ENCODE results near the gene NPAP1.
"Not testable (repeated sequence)": the region's sequence is repeated elsewhere in the genome, so short reads cannot be mapped to it uniquely, and the experiment has no call there.

The NPAP1 gene

GRCh38 chr15:24675332-24676144 is at the start of gene NPAP1:
Gene NPAP1, plus strand, starts transcription at chr15:24675775. Its CDS starts 93 bp downstream, at chr15:24675868.
- no peaks in the 10 kb centered on the region for H3K36me3 ChIP-seq (ENCODE audit: control insufficient read depth in 1 of 2, insufficient read depth in 2 of 2, low read length in 2 of 2)
- H3K27me3 ChIP-seq (ENCODE audit: control insufficient read depth in 1 of 2, insufficient read depth in 2 of 2, low read length in 2 of 2), result no peaks in the 10 kb centered on the region
- no peak within 1 kb of the TSS for H3K9ac ChIP-seq (ENCODE audit: low read depth in 1 of 2, low read length in 2 of 2)
- no peak within 1 kb of the TSS for H3K4me3 ChIP-seq (ENCODE audit: low read depth in 1 of 2, low read length in 2 of 2)
- H3K9me3 ChIP-seq (ENCODE audit: control insufficient read depth in 1 of 2, low read length in 2 of 2), result peaks cover 30 to 31% of the 10 kb centered on the region in 2 donors
- H3K27ac ChIP-seq (ENCODE audit: low read depth, low read length), result no peak within 1 kb of the TSS
- H3K4me1 ChIP-seq (ENCODE audit: control insufficient read depth in 1 of 2, insufficient read depth in 2 of 2, low read length in 2 of 2), result no peaks in the 10 kb centered on the region

GRCh38 chr15:24627443-24627842 is 48.1 kb upstream of the NPAP1 start:
- H3K9me3 ChIP-seq (ENCODE audit: control insufficient read depth in 1 of 2, low read length in 2 of 2), result peaks cover 33 to 41% of the 10 kb centered on the region in 2 donors
- H3K9ac ChIP-seq (ENCODE audit: low read depth in 1 of 2, low read length in 2 of 2), result no peak overlapping the region
- no peak overlapping the region for H3K27ac ChIP-seq (ENCODE audit: low read depth, low read length)
- H3K36me3 ChIP-seq (ENCODE audit: control insufficient read depth in 1 of 2, insufficient read depth in 2 of 2, low read length in 2 of 2), result no peaks in the 10 kb centered on the region
- H3K4me3 ChIP-seq (ENCODE audit: low read depth in 1 of 2, low read length in 2 of 2), result no peak overlapping the region
- H3K4me1 ChIP-seq (ENCODE audit: control insufficient read depth in 1 of 2, insufficient read depth in 2 of 2, low read length in 2 of 2), result no peaks in the 10 kb centered on the region
- H3K27me3 ChIP-seq (ENCODE audit: control insufficient read depth in 1 of 2, insufficient read depth in 2 of 2, low read length in 2 of 2), result no peaks in the 10 kb centered on the region

GRCh38 chr15:24633082-24633481 is 42.5 kb upstream of the NPAP1 start:
- Histone ChIP-seq H3K9ac (ENCODE audit: low read depth in 1 of 2, low read length in 2 of 2) (no peak overlapping the region), H3K9me3 (ENCODE audit: control insufficient read depth in 1 of 2, low read length in 2 of 2) (peaks cover 24 to 32% of the 10 kb centered on the region in 2 donors)

GRCh38 chr15:24639412-24639811 is 36.2 kb upstream of the NPAP1 start:
- H3K4me1 ChIP-seq (ENCODE audit: control insufficient read depth in 1 of 2, insufficient read depth in 2 of 2, low read length in 2 of 2); H3K9ac ChIP-seq (ENCODE audit: low read depth in 1 of 2, low read length in 2 of 2); H3K27ac ChIP-seq (ENCODE audit: low read depth, low read length); H3K36me3 ChIP-seq (ENCODE audit: control insufficient read depth in 1 of 2, insufficient read depth in 2 of 2, low read length in 2 of 2); H3K27me3 ChIP-seq (ENCODE audit: control insufficient read depth in 1 of 2, insufficient read depth in 2 of 2, low read length in 2 of 2); H3K4me3 ChIP-seq (ENCODE audit: low read depth in 1 of 2, low read length in 2 of 2): not testable (repeated sequence)
- peaks cover 14% of the 10 kb centered on the region in 2 donors for H3K9me3 ChIP-seq (ENCODE audit: control insufficient read depth in 1 of 2, low read length in 2 of 2)

More at GRCh38 chr15:24633082-24633481, 42.5 kb upstream of the NPAP1 start:
- H3K27ac ChIP-seq (ENCODE audit: low read depth, low read length), result no peak overlapping the region
- H3K4me1 ChIP-seq (ENCODE audit: control insufficient read depth in 1 of 2, insufficient read depth in 2 of 2, low read length in 2 of 2), result no peaks in the 10 kb centered on the region
- no peaks in the 10 kb centered on the region for H3K36me3 ChIP-seq (ENCODE audit: control insufficient read depth in 1 of 2, insufficient read depth in 2 of 2, low read length in 2 of 2)
- no peak overlapping the region for H3K4me3 ChIP-seq (ENCODE audit: low read depth in 1 of 2, low read length in 2 of 2)
- H3K27me3 ChIP-seq (ENCODE audit: control insufficient read depth in 1 of 2, insufficient read depth in 2 of 2, low read length in 2 of 2), result no peaks in the 10 kb centered on the region

GRCh38 chr15:24645627-24646026 is 29.9 kb upstream of the NPAP1 start:
- H3K4me1 ChIP-seq (ENCODE audit: control insufficient read depth in 1 of 2, insufficient read depth in 2 of 2, low read length in 2 of 2), result no peaks in the 10 kb centered on the region
- H3K36me3 ChIP-seq (ENCODE audit: control insufficient read depth in 1 of 2, insufficient read depth in 2 of 2, low read length in 2 of 2), result no peaks in the 10 kb centered on the region
- no peak overlapping the region for H3K27ac ChIP-seq (ENCODE audit: low read depth, low read length)
- no peak overlapping the region for H3K4me3 ChIP-seq (ENCODE audit: low read depth in 1 of 2, low read length in 2 of 2)
- H3K27me3 ChIP-seq (ENCODE audit: control insufficient read depth in 1 of 2, insufficient read depth in 2 of 2, low read length in 2 of 2), result no peaks in the 10 kb centered on the region
- no peak overlapping the region for H3K9ac ChIP-seq (ENCODE audit: low read depth in 1 of 2, low read length in 2 of 2)
- H3K9me3 ChIP-seq (ENCODE audit: control insufficient read depth in 1 of 2, low read length in 2 of 2), result peaks cover 7 to 14% of the 10 kb centered on the region in 2 donors

GRCh38 chr15:24659622-24660021 is 16.0 kb upstream of the NPAP1 start:
- Histone ChIP-seq H3K9me3 (ENCODE audit: control insufficient read depth in 1 of 2, low read length in 2 of 2) (peaks cover 4 to 10% of the 10 kb centered on the region in 2 donors), H3K9ac (ENCODE audit: low read depth in 1 of 2, low read length in 2 of 2) (no peak overlapping the region), H3K27me3 (ENCODE audit: control insufficient read depth in 1 of 2, insufficient read depth in 2 of 2, low read length in 2 of 2) (no peaks in the 10 kb centered on the region), H3K4me3 (ENCODE audit: low read depth in 1 of 2, low read length in 2 of 2) (no peak overlapping the region), H3K4me1 (ENCODE audit: control insufficient read depth in 1 of 2, insufficient read depth in 2 of 2, low read length in 2 of 2) (no peaks in the 10 kb centered on the region), H3K27ac (ENCODE audit: low read depth, low read length) (no peak overlapping the region), H3K36me3 (ENCODE audit: control insufficient read depth in 1 of 2, insufficient read depth in 2 of 2, low read length in 2 of 2) (no peaks in the 10 kb centered on the region)

GRCh38 chr15:24662991-24663390 is 12.6 kb upstream of the NPAP1 start:
- Histone ChIP-seq H3K9ac (ENCODE audit: low read depth in 1 of 2, low read length in 2 of 2) (no peak overlapping the region), H3K27me3 (ENCODE audit: control insufficient read depth in 1 of 2, insufficient read depth in 2 of 2, low read length in 2 of 2) (no peaks in the 10 kb centered on the region), H3K9me3 (ENCODE audit: control insufficient read depth in 1 of 2, low read length in 2 of 2) (peaks cover 4 to 9% of the 10 kb centered on the region in 2 donors), H3K36me3 (ENCODE audit: control insufficient read depth in 1 of 2, insufficient read depth in 2 of 2, low read length in 2 of 2) (no peaks in the 10 kb centered on the region), H3K27ac (ENCODE audit: low read depth, low read length) (no peak overlapping the region), H3K4me3 (ENCODE audit: low read depth in 1 of 2, low read length in 2 of 2) (no peak overlapping the region), H3K4me1 (ENCODE audit: control insufficient read depth in 1 of 2, insufficient read depth in 2 of 2, low read length in 2 of 2) (no peaks in the 10 kb centered on the region)

GRCh38 chr15:24676431-24676830 is 856 bp downstream of the NPAP1 start:
- Histone ChIP-seq H3K4me1 (ENCODE audit: control insufficient read depth in 1 of 2, insufficient read depth in 2 of 2, low read length in 2 of 2) (no peaks in the 10 kb centered on the region), H3K9ac (ENCODE audit: low read depth in 1 of 2, low read length in 2 of 2) (no peak overlapping the region), H3K36me3 (ENCODE audit: control insufficient read depth in 1 of 2, insufficient read depth in 2 of 2, low read length in 2 of 2) (no peaks in the 10 kb centered on the region), H3K27ac (ENCODE audit: low read depth, low read length) (no peak overlapping the region), H3K4me3 (ENCODE audit: low read depth in 1 of 2, low read length in 2 of 2) (no peak overlapping the region), H3K9me3 (ENCODE audit: control insufficient read depth in 1 of 2, low read length in 2 of 2) (peaks cover 27 to 31% of the 10 kb centered on the region in 2 donors), H3K27me3 (ENCODE audit: control insufficient read depth in 1 of 2, insufficient read depth in 2 of 2, low read length in 2 of 2) (no peaks in the 10 kb centered on the region)

- H3K4me1 ChIP-seq (ENCODE audit: control insufficient read depth in 1 of 2, insufficient read depth in 2 of 2, low read length in 2 of 2), result no peaks in the 10 kb centered on the region
- no peaks in the 10 kb centered on the region for H3K27me3 ChIP-seq (ENCODE audit: control insufficient read depth in 1 of 2, insufficient read depth in 2 of 2, low read length in 2 of 2)
- no peak overlapping the region for H3K4me3 ChIP-seq (ENCODE audit: low read depth in 1 of 2, low read length in 2 of 2)
- H3K9ac ChIP-seq (ENCODE audit: low read depth in 1 of 2, low read length in 2 of 2), result no peak overlapping the region
- no peak overlapping the region for H3K27ac ChIP-seq (ENCODE audit: low read depth, low read length)
- no peaks in the 10 kb centered on the region for H3K36me3 ChIP-seq (ENCODE audit: control insufficient read depth in 1 of 2, insufficient read depth in 2 of 2, low read length in 2 of 2)
- H3K9me3 ChIP-seq (ENCODE audit: control insufficient read depth in 1 of 2, low read length in 2 of 2), result peaks cover 27 to 28% of the 10 kb centered on the region in 2 donors
Measured at GRCh38 chr15:24678485-24678884, 2.9 kb downstream of the NPAP1 start.

GRCh38 chr15:24682002-24682401 is 6.4 kb downstream of the NPAP1 start:
- Histone ChIP-seq H3K27me3 (ENCODE audit: control insufficient read depth in 1 of 2, insufficient read depth in 2 of 2, low read length in 2 of 2) (no peaks in the 10 kb centered on the region), H3K27ac (ENCODE audit: low read depth, low read length) (no peak overlapping the region)

More at GRCh38 chr15:24682002-24682401, 6.4 kb downstream of the NPAP1 start:
- no peak overlapping the region for H3K4me3 ChIP-seq (ENCODE audit: low read depth in 1 of 2, low read length in 2 of 2)
- H3K9ac ChIP-seq (ENCODE audit: low read depth in 1 of 2, low read length in 2 of 2), result no peak overlapping the region
- H3K9me3 ChIP-seq (ENCODE audit: control insufficient read depth in 1 of 2, low read length in 2 of 2), result peaks cover 24 to 27% of the 10 kb centered on the region in 2 donors
- H3K4me1 ChIP-seq (ENCODE audit: control insufficient read depth in 1 of 2, insufficient read depth in 2 of 2, low read length in 2 of 2), result no peaks in the 10 kb centered on the region
- H3K36me3 ChIP-seq (ENCODE audit: control insufficient read depth in 1 of 2, insufficient read depth in 2 of 2, low read length in 2 of 2), result no peaks in the 10 kb centered on the region

Data from duodenal mucosa (tissue), 2 donors.